HEK293T (cell line): Measurements from ENCODE around the gene UGT1A1.

Experiments
- CTCF ChIA-PET: fragments of 350-600 bp; formaldehyde crosslinking; extraction: SDS; loops from one replicate; lab custom pipeline; 2021; ENCODE audit warnings: antibody characterized with exemption, inconsistent platforms; lab: Yijun Ruan, JAX
- POLR2A ChIA-PET: fragments of 350-600 bp; formaldehyde crosslinking; extraction: SDS; loops from one replicate; lab custom pipeline; 2020; ENCODE audit warnings: antibody characterized with exemption, inconsistent platforms; lab: Yijun Ruan, JAX
- DNase-seq: peaks from one replicate; pipeline ENCODE4 v3.0.0; 2012; ENCODE audit warnings: mixed read lengths; ENCODE audit errors: extremely low spot score
- ARNT ChIP-seq: fragments of 450-650 bp; IDR thresholded peaks from 2 replicates; pipeline ENCODE4 v1.6.1; 2017; ENCODE audit warnings: mild to moderate bottlenecking
- BHLHE40 ChIP-seq: fragments of 450-650 bp; IDR thresholded peaks from 2 replicates; pipeline ENCODE4 v1.6.1; 2016; ENCODE audit warnings: mild to moderate bottlenecking, moderate library complexity, borderline replicate concordance
- CTBP1 ChIP-seq: fragments of 450-650 bp; IDR thresholded peaks from 2 replicates; pipeline ENCODE4 v1.6.1; 2016; ENCODE audit warnings: borderline replicate concordance
- ELF4 ChIP-seq: fragments of 450-650 bp; IDR thresholded peaks from 2 replicates; pipeline ENCODE4 v1.6.1; 2017; ENCODE audit warnings: antibody characterized with exemption
- FOXA1 ChIP-seq: fragments of 450-650 bp; IDR thresholded peaks from 2 replicates; pipeline ENCODE4 v1.6.1; 2016; ENCODE audit warnings: mild to moderate bottlenecking
- FOXK2 ChIP-seq: fragments of 450-650 bp; IDR thresholded peaks from 2 replicates; pipeline ENCODE4 v1.6.1; 2016; ENCODE audit warnings: mild to moderate bottlenecking
- FOXM1 ChIP-seq: fragments of 450-650 bp; IDR thresholded peaks from 2 replicates; pipeline ENCODE4 v1.6.1; 2017; ENCODE audit warnings: mild to moderate bottlenecking, borderline replicate concordance
- HDGF ChIP-seq: fragments of 450-650 bp; IDR thresholded peaks from 2 replicates; pipeline ENCODE4 v1.6.1; 2017; ENCODE audit warnings: antibody characterized with exemption, borderline replicate concordance
- L3MBTL2 ChIP-seq: fragments of 450-650 bp; conservative IDR thresholded peaks from 2 replicates; pipeline ENCODE4 v1.6.1; 2016; ENCODE audit warnings: mild to moderate bottlenecking
- LEF1 ChIP-seq: fragments of 450-650 bp; IDR thresholded peaks from 2 replicates; pipeline ENCODE4 v1.6.1; 2017; ENCODE audit warnings: mild to moderate bottlenecking, borderline replicate concordance
- NFRKB ChIP-seq: fragments of 450-650 bp; IDR thresholded peaks from 2 replicates; pipeline ENCODE4 v1.6.1; 2016; ENCODE audit warnings: mild to moderate bottlenecking, moderate library complexity
- PKNOX1 ChIP-seq: fragments of 450-650 bp; IDR thresholded peaks from 2 replicates; pipeline ENCODE4 v1.6.1; 2016
- SP1 ChIP-seq: fragments of 450-650 bp; IDR thresholded peaks from 2 replicates; pipeline ENCODE4 v1.6.1; 2017
- SUZ12 ChIP-seq: fragments of 450-650 bp; IDR thresholded peaks from 2 replicates; pipeline ENCODE4 v1.6.1; 2016; ENCODE audit warnings: mild to moderate bottlenecking
- TARDBP ChIP-seq: fragments of 450-650 bp; IDR thresholded peaks from 2 replicates; pipeline ENCODE4 v1.6.1; 2016
- ZNF384 ChIP-seq: fragments of 450-650 bp; IDR thresholded peaks from 2 replicates; pipeline ENCODE4 v1.6.1; 2016

UGT1A1 gene

GRCh38 chr2:233811732-233812131 lies 51.7 kb downstream of the UGT1A1 start:
- TF ChIP-seq PKNOX1: no peak
- TF ChIP-seq ELF4: no peak
- no peak for TF ChIP-seq FOXM1
- no peak for TF ChIP-seq TARDBP
- TF ChIP-seq SP1: no peak
- ChIA-PET CTCF (no interaction called here), POLR2A (no interaction called here)
- no peak for DNase-seq

GRCh38 chr2:233813236-233814055 lies 53.4 kb downstream of the UGT1A1 start:
- TF ChIP-seq FOXA1 (no peak), TARDBP (no peak), CTBP1 (no peak), FOXK2 (no peak), SUZ12 (no peak), FOXM1 (no peak), ELF4 (no peak), BHLHE40 (no peak), PKNOX1 (no peak), L3MBTL2 (no peak), LEF1 (no peak), SP1 (no peak), ZNF384 (no peak), NFRKB (no peak), ARNT (no peak), HDGF (no peak)
- DNase-seq: no peak
- POLR2A ChIA-PET: no interaction called here
- CTCF ChIA-PET: no interaction called here

- no peak for TF ChIP-seq NFRKB
- TF ChIP-seq L3MBTL2: no peak
- no peak for TF ChIP-seq TARDBP
- TF ChIP-seq FOXM1: no peak
- TF ChIP-seq HDGF: no peak
- TF ChIP-seq ELF4: no peak
- no peak for TF ChIP-seq FOXA1
- no peak for TF ChIP-seq ARNT
- no peak for TF ChIP-seq SP1
- no peak for TF ChIP-seq FOXK2
- no peak for TF ChIP-seq CTBP1
- TF ChIP-seq PKNOX1: no peak
- no peak for TF ChIP-seq SUZ12
- TF ChIP-seq ZNF384: no peak
- TF ChIP-seq BHLHE40: no peak
- TF ChIP-seq LEF1: no peak
- ChIA-PET CTCF (no interaction called here), POLR2A (no interaction called here)
- DNase-seq: no peak
Observed at GRCh38 chr2:233814056-233814835, 54.2 kb downstream of the UGT1A1 start.

GRCh38 chr2:233815861-233816260 lies 55.8 kb downstream of the UGT1A1 start:
- CTCF ChIA-PET: no interaction called here
- POLR2A ChIA-PET: no interaction called here
- no peak for DNase-seq
- TF ChIP-seq ELF4: no peak
- TF ChIP-seq TARDBP: no peak
- TF ChIP-seq ZNF384: no peak
- no peak for TF ChIP-seq L3MBTL2
- TF ChIP-seq NFRKB: no peak
- no peak for TF ChIP-seq FOXA1
- TF ChIP-seq HDGF: no peak
- TF ChIP-seq SUZ12: no peak
- TF ChIP-seq PKNOX1: no peak
- no peak for TF ChIP-seq BHLHE40
- TF ChIP-seq FOXK2: no peak
- TF ChIP-seq SP1: no peak

GRCh38 chr2:233816334-233816733 lies 56.3 kb downstream of the UGT1A1 start:
- TF ChIP-seq PKNOX1 (no peak), BHLHE40 (no peak), CTBP1 (no peak), TARDBP (no peak), FOXK2 (no peak), SP1 (no peak), ZNF384 (no peak), NFRKB (no peak), FOXA1 (no peak), ARNT (no peak), ELF4 (no peak), FOXM1 (no peak), HDGF (no peak), LEF1 (no peak)
- no peak for DNase-seq
- CTCF ChIA-PET: interaction anchor here (0.6 kb wide), 1 partner anchor 1301 kb away, joined by 3 read pairs; no protein-coding TSS in a partner anchor

More at GRCh38 chr2:233816334-233816733, 56.3 kb downstream of the UGT1A1 start:
- POLR2A ChIA-PET: no interaction called here
